ENCODE results near the gene CER1. TPM values are rescaled to one million over a fixed set of nuclear protein-coding genes. Genes with fewer than 3 reads are reported as not detected.

Gene CER1
- total and polyA plus RNA-seq, 10 of the 15 experiments (the other 5 are each of a cell fraction or from before 2014, with no cell fraction given): not detected

DNA sequence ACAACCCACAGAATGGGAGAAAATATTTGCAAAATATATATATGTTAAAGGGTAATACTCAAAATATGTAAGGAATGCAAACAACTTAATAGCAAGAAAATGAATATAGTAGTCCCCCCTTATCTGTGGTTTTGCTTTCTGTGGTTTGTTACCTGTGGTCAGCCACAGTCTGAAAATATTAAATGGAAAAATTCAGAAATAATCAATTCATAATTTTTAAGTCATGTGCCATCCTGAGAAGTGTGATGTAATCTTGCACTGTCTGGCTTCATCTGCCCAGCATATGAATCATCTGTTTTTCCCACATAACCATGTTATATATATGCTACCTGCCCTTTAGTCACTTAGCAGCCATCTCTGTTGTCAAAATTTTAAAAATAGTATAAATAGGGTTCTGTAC is 11.7 kb downstream of the CER1 start:
- no peak overlapping the region for H3K4me3 ChIP-seq
- SMC1A ChIA-PET (ENCODE audit: uncharacterized antibody, unreplicated experiment): no interaction called here
- ATAC-seq: no peak
- in situ Hi-C loops (cut with MboI): no loop called here
- peaks cover 1% of the 10 kb centered on the region for H3K9me3 ChIP-seq (replicated peaks; ENCODE audit: control insufficient read depth, insufficient read depth, low read length)
- CTCF ChIA-PET: no interaction called here
- BruUV-seq (replicated peaks): no TSS peak
- no peaks in the 10 kb centered on the region for H4K20me1 ChIP-seq (ENCODE audit: control insufficient read depth, insufficient read depth)
- H3K79me2 ChIP-seq (ENCODE audit: control insufficient read depth, insufficient read depth, low read length): no peaks in the 10 kb centered on the region
- H3K27me3 ChIP-seq (replicated peaks in 1 of 2; ENCODE audit: control insufficient read depth in 2 of 2, insufficient read depth in 2 of 2, low read length in 1 of 2): no peaks in the 10 kb centered on the region
- POLR2A ChIA-PET: no interaction called here
- H3K36me3 ChIP-seq (ENCODE audit: control insufficient read depth in 2 of 2, insufficient read depth in 2 of 2, low read length in 1 of 2): no peaks in the 10 kb centered on the region
- intact Hi-C loops (cut with micrococcal nuclease; ENCODE audit: unreplicated experiment): no loop called here
- no peak for DNase-seq (ENCODE audit: low read depth, low spot score)
- TF ChIP-seq NR2F1 (conservative IDR thresholded peaks at IDR 0.05) (no peak), ZNF274 (IDR thresholded peaks at IDR 0.05; ENCODE audit: insufficient read depth, insufficient read length) (no peak), CHD1 (IDR thresholded peaks at IDR 0.05; ENCODE audit: low read depth, low read length) (no peak), KAT2A (conservative IDR thresholded peaks at IDR 0.05; ENCODE audit: control insufficient read depth, low read depth, low read length) (no peak), EP300 (IDR thresholded peaks at IDR 0.05; ENCODE audit: borderline replicate concordance in 1 of 2, control insufficient read depth in 1 of 2, low read depth in 2 of 2, low read length in 2 of 2) (no peak), FOXK2 (IDR thresholded peaks at IDR 0.05) (no peak), ZBTB4 (CRISPR knock-in tag; IDR thresholded peaks at IDR 0.05) (no peak), HDAC2 (IDR thresholded peaks at IDR 0.05) (no peak), RB1 (IDR thresholded peaks at IDR 0.05; ENCODE audit: borderline replicate concordance) (no peak), RAD21 (IDR thresholded peaks at IDR 0.05; ENCODE audit: insufficient read depth, low read depth, low read length) (no peak), BRCA1 (IDR thresholded peaks at IDR 0.05; ENCODE audit: low read depth, low read length) (no peak), TCF7 (IDR thresholded peaks at IDR 0.05; ENCODE audit: borderline replicate concordance) (no peak), NFYB (IDR thresholded peaks at IDR 0.05; ENCODE audit: insufficient read depth, low read depth, low read length) (no peak), SP1 (IDR thresholded peaks at IDR 0.05; ENCODE audit: low read depth, low read length) (no peak), USF2 (IDR thresholded peaks at IDR 0.05; ENCODE audit: borderline replicate concordance, low read depth, low read length) (no peak), CBFB (IDR thresholded peaks at IDR 0.05; ENCODE audit: low read depth) (no peak)
- TF ChIP-seq, protein P1, sequence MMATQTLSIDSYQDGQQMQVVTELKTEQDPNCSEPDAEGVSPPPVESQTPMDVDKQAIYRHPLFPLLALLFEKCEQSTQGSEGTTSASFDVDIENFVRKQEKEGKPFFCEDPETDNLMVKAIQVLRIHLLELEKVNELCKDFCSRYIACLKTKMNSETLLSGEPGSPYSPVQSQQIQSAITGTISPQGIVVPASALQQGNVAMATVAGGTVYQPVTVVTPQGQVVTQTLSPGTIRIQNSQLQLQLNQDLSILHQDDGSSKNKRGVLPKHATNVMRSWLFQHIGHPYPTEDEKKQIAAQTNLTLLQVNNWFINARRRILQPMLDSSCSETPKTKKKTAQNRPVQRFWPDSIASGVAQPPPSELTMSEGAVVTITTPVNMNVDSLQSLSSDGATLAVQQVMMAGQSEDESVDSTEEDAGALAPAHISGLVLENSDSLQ (IDR thresholded peaks at IDR 0.05): no peak
- TF ChIP-seq, protein P2, sequence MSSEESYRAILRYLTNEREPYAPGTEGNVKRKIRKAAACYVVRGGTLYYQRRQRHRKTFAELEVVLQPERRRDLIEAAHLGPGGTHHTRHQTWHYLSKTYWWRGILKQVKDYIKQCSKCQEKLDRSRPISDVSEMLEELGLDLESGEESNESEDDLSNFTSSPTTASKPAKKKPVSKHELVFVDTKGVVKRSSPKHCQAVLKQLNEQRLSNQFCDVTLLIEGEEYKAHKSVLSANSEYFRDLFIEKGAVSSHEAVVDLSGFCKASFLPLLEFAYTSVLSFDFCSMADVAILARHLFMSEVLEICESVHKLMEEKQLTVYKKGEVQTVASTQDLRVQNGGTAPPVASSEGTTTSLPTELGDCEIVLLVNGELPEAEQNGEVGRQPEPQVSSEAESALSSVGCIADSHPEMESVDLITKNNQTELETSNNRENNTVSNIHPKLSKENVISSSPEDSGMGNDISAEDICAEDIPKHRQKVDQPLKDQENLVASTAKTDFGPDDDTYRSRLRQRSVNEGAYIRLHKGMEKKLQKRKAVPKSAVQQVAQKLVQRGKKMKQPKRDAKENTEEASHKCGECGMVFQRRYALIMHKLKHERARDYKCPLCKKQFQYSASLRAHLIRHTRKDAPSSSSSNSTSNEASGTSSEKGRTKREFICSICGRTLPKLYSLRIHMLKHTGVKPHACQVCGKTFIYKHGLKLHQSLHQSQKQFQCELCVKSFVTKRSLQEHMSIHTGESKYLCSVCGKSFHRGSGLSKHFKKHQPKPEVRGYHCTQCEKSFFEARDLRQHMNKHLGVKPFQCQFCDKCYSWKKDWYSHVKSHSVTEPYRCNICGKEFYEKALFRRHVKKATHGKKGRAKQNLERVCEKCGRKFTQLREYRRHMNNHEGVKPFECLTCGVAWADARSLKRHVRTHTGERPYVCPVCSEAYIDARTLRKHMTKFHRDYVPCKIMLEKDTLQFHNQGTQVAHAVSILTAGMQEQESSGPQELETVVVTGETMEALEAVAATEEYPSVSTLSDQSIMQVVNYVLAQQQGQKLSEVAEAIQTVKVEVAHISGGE (CRISPR knock-in tag; IDR thresholded peaks at IDR 0.05): no peak
- no peak overlapping the region for H3K4me2 ChIP-seq (ENCODE audit: control insufficient read depth, insufficient read depth)
- H3K4me1 ChIP-seq (ENCODE audit: control insufficient read depth, insufficient read depth, low read length): no peaks in the 10 kb centered on the region
- H2AFZ ChIP-seq (ENCODE audit: control insufficient read depth, low read depth, low read length): no peak overlapping the region
- RAD21 ChIA-PET (ENCODE audit: unreplicated experiment): no interaction called here
- H3K27ac ChIP-seq (ENCODE audit: control insufficient read depth, insufficient read depth): no peak overlapping the region
- no peak overlapping the region for H3K9ac ChIP-seq (ENCODE audit: control insufficient read depth, insufficient read depth, low read length)
- FAIRE-seq: no peak

Data from GM12878 (cell line).